NOMO-1 (cell line): ENCODE results near the gene RILP.

Experiments
- DNase-seq, 2 experiments: peaks; one replicate each; lab custom pipeline; 2025; ENCODE audit not compliant: unreplicated experiment in 2 of 2; lab: John Stamatoyannopoulos, UW

The RILP gene

GRCh38 chr17:1648173-1648962, 1.3 kb downstream of the RILP start:
- no peak for DNase-seq

GRCh38 chr17:1647802-1648171, 1.9 kb downstream of the RILP start:
- no peak for DNase-seq

- DNase-seq, result no peak
These were observed 3.3 kb downstream of the RILP start for GRCh38 chr17:1646199-1646875.

- DNase-seq, result no peak
These were observed 4.2 kb downstream of the RILP start, which contains the start of gene SCARF1 for GRCh38 chr17:1645207-1646171. Gene SCARF1, minus strand, starts transcription at chr17:1645732. Its CDS starts 35 bp downstream, at chr17:1645697.

GRCh38 chr17:1644493-1645206, 5.0 kb downstream of the RILP start:
- no peak for DNase-seq

GRCh38 chr17:1643999-1644492, 5.6 kb downstream of the RILP start:
- DNase-seq, result no peak

- DNase-seq, result no peak
These were observed 6.2 kb downstream of the RILP start for GRCh38 chr17:1643293-1643998.

- DNase-seq, result no peak
These were observed 8.6 kb downstream of the RILP start for GRCh38 chr17:1641065-1641403.

- no peak for DNase-seq
These were observed 9.2 kb downstream of the RILP start for GRCh38 chr17:1640329-1641064.

- DNase-seq, result no peak
These were observed 10.0 kb downstream of the RILP start for GRCh38 chr17:1639549-1640180.

GRCh38 chr17:1638624-1639300, 10.9 kb downstream of the RILP start:
- DNase-seq, result no peak

- DNase-seq, result no peak
These were observed 11.5 kb downstream of the RILP start for GRCh38 chr17:1638171-1638590.

GRCh38 chr17:1636732-1637285, 12.9 kb downstream of the RILP start:
- DNase-seq, result no peak

- no peak for DNase-seq
These were observed 13.8 kb downstream of the RILP start for GRCh38 chr17:1635675-1636465.

GRCh38 chr17:1634841-1635650, 14.6 kb downstream of the RILP start:
- no peak for DNase-seq

- peak; percentile 26 to 31 for DNase-seq
These were observed 19.0 kb downstream of the RILP start for GRCh38 chr17:1630662-1631061.
